Kidney epithelial cell (primary cell): Measurements from ENCODE around the gene PTOV1. TPM values are rescaled to one million over a fixed set of nuclear protein-coding genes. Genes with fewer than 3 reads are reported as not detected.
A peak's percentile ranks its signal among the peaks of the same experiment; 100 is the strongest.

ENCODE experiments used
- DNase-seq: peaks from one replicate; pipeline ENCODE4 v3.0.0-alpha.2; 2010; ENCODE audit warnings: low read depth
- H3K27me3 ChIP-seq: 2 replicates; pipeline ENCODE4 v1.6.0; 2011; ENCODE audit warnings: low read length; ENCODE audit not compliant: control insufficient read depth, insufficient read depth
- H3K36me3 ChIP-seq: 2 replicates; pipeline ENCODE4 v1.5.1; 2011; ENCODE audit warnings: low read length; ENCODE audit not compliant: control insufficient read depth, insufficient read depth
- H3K4me3 ChIP-seq: 2 replicates; pipeline ENCODE4 v1.5.1; 2011; ENCODE audit warnings: low read depth, mild to moderate bottlenecking, control low read depth, low read length
- CTCF ChIP-seq: IDR thresholded peaks from 2 replicates; pipeline ENCODE4 v1.5.1; 2011; ENCODE audit warnings: mild to moderate bottlenecking, moderate library complexity, low read length, control low read depth, inconsistent platforms; ENCODE audit not compliant: insufficient read depth, poor library complexity, severe bottlenecking
- total RNA-seq: library from RNA; depleted of rRNA; stranded (reverse); fragments of >200 nt; gene quantifications from 2 replicates; pipeline ENCODE4 v1.2.3, GENCODE V29; 2015

The PTOV1 gene
- total RNA-seq, result 47.9 and 71.1 TPM in 2 replicates

- Histone ChIP-seq H3K4me3 (peak within 1 kb of the TSS; percentile 81), H3K27me3 (no peaks in the 10 kb centered on the region), H3K36me3 (peaks cover 1% of the 10 kb centered on the region)
- DNase-seq, result peak; percentile 57
- no peak for TF ChIP-seq CTCF
Observed at GRCh38 chr19:49850487-49851342, at the start of gene PTOV1. PTOV1 (plus strand) TSS chr19:49851159.

GRCh38 chr19:49801401-49801888 is 49.5 kb upstream of the PTOV1 start:
- H3K4me3 ChIP-seq, result peak overlapping the region; percentile 40
- no peak for TF ChIP-seq CTCF

GRCh38 chr19:49801966-49802661 is 48.8 kb upstream of the PTOV1 start:
- peak; percentile 44 for DNase-seq
- peak overlapping the region; percentile 40 for H3K4me3 ChIP-seq
- H3K36me3 ChIP-seq, result no peaks in the 10 kb centered on the region
- H3K27me3 ChIP-seq, result no peaks in the 10 kb centered on the region
- peak; percentile 38 for TF ChIP-seq CTCF

More at GRCh38 chr19:49801401-49801888, 49.5 kb upstream of the PTOV1 start:
- no peak for DNase-seq
- Histone ChIP-seq H3K27me3 (no peaks in the 10 kb centered on the region), H3K36me3 (peaks cover 1% of the 10 kb centered on the region)

- TF ChIP-seq CTCF, result no peak
- no peak for DNase-seq
- no peaks in the 10 kb centered on the region for H3K27me3 ChIP-seq
- H3K36me3 ChIP-seq, result no peaks in the 10 kb centered on the region
- no peak overlapping the region for H3K4me3 ChIP-seq
Observed at GRCh38 chr19:49802836-49803528, 48.0 kb upstream of the PTOV1 start.

- no peak for TF ChIP-seq CTCF
- H3K27me3 ChIP-seq, result no peaks in the 10 kb centered on the region
- H3K36me3 ChIP-seq, result no peaks in the 10 kb centered on the region
- no peak overlapping the region for H3K4me3 ChIP-seq
- DNase-seq, result no peak
Observed at GRCh38 chr19:49803529-49803856, 47.5 kb upstream of the PTOV1 start.
